Measurements from ENCODE around the gene KCNQ2. TPM values are rescaled to one million over a fixed set of nuclear protein-coding genes. Genes with fewer than 3 reads are reported as not detected.
A peak's percentile ranks its signal among the peaks of the same experiment; 100 is the strongest.
"Not testable (repeated sequence)": the region's sequence is repeated elsewhere in the genome, so short reads cannot be mapped to it uniquely, and the experiment has no call there.

Gene KCNQ2
- polyA plus RNA-seq, 4 donors = 3.7 to 9.6 (median 5.5) TPM

DNA sequence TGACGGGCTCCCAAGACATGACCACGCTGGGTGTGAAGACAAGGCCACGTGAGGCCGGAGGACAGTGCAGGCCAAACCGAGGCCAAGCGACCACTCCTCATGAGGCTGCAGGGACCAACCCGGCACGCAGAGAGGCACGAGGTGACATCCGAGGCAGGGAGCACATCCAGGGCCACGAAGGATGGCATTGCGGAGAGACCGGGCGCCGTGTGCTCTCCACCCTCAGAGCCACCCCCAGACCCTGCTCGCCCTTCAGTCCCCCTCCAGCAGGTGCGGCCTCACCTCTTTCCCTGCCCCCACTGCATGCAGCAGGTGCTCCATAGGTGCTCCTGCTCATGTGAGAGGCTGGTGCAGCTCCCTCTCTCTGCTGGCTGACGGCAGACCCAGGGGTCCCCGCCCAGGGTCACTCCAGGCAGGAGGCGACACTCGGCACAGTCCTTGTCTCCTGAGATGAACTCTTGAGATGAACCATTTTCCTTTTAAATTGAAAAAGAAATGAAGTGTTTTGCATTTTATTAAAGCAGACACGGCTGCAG lies 77.5 kb downstream of the KCNQ2 start:
- DNase-seq (ENCODE audit: low read depth in 4 of 4, low spot score in 2 of 4) = no peak

DNA sequence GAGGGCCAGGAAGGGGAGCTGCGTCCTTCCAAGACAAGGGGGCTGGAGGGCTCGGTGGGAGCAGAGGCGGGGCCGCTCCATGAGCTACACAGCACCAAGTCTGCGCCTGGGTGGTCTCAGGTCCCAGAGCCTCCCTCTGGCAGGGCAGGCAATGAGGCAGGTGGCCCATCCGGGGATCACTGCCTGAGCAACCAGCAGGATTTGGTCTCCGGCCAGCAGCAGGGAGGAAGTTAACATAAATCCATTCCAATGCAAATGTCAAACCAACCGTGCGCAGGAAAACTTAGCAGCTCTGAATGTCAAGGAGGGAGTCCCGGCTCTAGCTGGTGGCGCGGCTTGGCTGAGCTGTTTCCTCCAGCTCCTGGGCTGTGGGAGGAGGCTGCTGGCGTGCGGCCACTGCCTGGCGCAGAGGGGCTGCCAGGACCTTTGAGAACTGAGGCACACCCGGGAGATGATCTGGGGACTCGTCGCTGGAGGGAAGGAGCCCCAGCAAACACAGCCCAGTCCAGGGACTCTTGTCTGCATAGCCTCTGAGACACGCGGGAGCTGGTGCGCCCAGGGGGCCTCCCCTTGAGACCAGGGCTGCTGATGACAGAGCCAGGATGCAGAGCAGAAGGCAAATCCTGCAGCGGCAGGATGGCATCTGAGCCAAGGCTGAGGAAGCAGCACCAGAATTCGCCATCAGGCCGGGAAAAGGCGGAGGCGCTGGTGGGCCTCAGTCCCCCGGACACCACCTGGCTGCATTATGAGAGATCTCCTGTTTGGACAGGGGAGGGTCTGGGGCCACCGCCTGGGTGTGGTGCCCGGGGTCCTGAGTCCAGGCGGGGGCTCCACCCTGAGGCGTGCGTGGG lies 78.2 kb downstream of the KCNQ2 start:
- DNase-seq (ENCODE audit: low read depth in 4 of 4, low spot score in 2 of 4) = peak in 3 of 4 donors; percentile 62 to 84 (median 64)

DNA sequence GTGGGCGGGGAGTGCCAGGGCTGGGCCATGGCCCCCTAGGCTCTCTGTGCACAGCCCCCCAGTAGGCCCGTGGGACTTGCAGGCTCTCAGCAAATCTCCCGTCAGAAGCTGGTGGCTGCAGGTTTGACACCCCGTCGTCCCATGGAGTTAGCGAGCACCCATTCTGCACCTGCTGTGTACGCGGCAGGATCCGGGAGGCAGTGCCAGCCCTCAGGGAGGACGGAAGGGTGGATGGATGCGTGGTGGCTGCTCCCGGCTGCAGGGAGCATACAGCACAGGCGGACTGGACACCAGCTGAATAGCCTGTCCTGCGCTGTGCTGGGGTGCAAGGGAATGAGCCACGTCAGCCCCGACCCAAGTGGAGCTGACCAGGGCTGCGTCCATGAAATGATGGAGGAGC lies 78.9 kb downstream of the KCNQ2 start:
- DNase-seq (ENCODE audit: low read depth in 4 of 4, low spot score in 2 of 4) = no peak

DNA sequence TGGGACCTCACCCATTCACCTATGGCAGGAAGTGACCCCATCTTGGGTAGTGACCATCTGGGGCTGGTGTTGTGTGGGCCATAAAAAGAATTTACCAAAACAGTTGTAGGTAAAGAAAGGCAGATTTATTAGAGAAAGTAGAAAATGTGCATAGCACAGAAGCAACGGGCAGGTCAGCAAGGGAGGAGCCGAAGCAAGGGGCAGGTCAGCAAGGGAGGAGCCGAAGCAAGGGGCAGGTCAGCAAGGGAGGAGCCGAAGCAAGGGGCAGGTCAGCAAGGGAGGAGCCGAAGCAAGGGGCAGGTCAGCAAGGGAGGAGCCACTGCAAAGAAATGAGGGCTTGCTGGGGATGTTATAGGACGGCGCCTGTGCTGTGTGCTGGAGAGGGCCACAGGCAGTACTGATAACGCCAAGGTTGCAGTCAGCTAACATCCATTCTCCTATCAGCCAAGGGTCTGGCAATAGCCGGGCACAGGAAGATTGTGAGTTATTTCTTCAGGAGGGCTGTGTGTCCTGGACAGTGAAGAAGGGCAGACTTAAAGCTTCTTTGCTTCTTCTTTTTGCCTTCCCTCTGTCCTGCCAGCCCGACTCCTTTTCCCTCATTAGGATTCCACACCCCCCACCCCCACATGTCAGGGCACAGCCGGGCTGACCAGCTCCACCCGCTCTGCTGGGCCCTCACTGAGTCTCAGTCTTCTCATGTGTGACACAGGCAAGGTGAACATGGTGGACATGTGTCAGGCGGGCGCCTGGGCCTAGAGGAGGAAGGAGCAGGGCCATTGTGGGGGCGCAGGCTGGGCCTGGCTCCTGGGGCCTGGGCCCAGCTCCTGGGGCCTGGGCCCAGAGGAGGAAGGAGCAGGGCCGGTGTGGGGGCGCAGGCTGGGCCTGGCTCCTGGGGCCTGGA lies 79.7 kb downstream of the KCNQ2 start:
- no peak for DNase-seq (ENCODE audit: low read depth in 4 of 4, low spot score in 2 of 4)

- no peak for DNase-seq (ENCODE audit: low read depth in 4 of 4, low spot score in 2 of 4)
These were observed 84.5 kb downstream of the KCNQ2 start for GRCh38 chr20:63387917-63388316.

- DNase-seq (ENCODE audit: low read depth in 4 of 4, low spot score in 2 of 4) = no peak
These were observed 85.1 kb downstream of the KCNQ2 start for GRCh38 chr20:63387393-63387792.

DNA sequence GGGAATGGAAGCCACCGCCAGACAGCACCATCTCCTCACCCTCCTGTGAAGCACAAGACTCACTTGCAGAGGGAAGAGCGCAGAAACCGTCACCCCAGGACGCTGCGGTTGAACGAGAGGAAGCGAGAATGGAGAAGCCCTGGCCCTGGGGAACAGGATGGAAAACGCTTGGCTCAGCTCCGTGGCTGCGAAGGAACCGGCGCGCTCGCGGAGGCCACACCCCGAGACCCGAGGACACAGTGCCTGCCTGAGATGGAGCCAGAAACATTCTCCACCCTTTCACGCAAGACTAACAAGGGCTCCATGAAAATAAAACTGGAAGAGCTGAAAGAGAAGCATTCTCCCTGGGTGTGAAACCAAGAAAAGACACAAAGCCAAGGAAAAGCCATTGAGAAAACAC lies 86.0 kb downstream of the KCNQ2 start:
- no peak for DNase-seq (ENCODE audit: low read depth in 4 of 4, low spot score in 2 of 4)

- DNase-seq (ENCODE audit: low read depth in 4 of 4, low spot score in 2 of 4) = no peak
These were observed 86.6 kb downstream of the KCNQ2 start for GRCh38 chr20:63385819-63386218.

DNA sequence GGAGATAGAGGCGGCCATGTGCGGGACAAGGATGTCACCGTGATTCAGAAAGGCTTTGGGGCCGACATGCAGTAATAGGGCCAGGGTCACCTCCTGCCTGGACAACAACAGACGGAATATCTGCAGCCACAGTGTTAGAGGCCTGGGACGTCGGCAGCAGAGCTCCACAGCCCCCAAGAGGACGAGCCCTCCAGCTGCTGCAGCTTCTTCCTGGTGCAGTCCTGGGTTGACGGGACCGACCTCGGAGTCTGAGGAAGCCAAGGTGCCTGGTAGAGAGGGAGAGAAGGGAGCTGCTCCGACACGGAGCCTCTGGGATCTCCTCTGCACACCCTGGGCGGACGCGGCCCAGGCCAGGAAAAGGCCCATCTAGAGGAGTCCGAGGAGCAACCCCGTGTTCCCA lies 88.1 kb downstream of the KCNQ2 start:
- DNase-seq (ENCODE audit: low read depth in 4 of 4, low spot score in 2 of 4) = no peak

DNA sequence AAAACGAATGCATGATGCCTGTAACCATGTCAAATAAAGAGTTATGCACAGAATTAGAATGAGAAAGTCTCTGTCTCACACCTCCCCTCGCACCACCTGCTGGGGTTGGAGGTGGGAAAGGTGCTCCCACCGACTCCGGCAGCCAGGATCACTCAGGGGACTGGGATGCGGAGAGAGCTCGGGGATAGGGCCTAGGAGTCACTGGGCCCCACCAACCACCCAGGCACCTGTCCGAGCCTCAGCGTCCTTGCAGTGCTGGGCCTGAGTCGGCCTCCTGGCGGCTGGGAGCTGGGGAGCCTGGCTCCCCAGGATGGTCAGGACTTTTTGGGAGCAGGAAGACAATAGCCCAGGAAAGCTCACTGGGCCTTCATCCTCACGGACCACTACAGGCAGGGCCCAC lies 88.9 kb downstream of the KCNQ2 start:
- no peak for DNase-seq (ENCODE audit: low read depth in 4 of 4, low spot score in 2 of 4)

DNA sequence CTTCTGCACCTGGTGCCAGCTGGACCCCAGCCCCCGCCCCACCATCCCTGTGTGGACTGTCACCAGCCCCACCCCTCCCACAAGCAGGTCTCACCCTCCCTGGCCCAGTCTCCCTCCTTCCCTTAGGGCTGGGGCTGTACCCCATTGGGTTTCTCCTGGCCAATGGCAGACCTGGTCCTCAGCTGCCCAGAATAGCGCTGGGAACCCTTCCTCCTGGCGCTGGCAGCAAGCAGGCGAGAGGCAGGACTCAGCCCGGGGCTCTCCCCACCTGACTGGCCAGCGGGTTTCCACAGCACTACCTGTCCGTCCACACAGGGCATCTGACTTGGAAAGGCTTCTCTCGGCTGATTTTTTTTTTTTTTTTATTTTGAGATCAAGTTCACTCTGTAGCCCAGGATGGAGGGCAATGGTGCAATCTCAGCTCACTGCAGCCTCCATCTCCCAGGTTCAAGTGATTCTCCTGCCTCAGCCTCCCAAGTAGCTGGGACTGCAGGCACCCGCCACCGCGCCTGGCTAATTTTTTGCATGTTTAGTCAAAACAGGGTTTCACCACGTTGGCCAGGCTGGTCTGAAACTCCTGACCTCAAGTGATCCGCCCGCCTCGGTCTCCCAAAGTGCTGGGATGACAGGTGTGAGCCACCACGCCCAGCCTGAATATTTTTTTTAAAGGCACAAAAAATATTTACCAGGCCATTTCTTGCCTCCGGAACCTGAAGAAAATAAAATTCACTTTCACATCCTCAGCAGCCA lies 89.7 kb downstream of the KCNQ2 start:
- DNase-seq (ENCODE audit: low read depth in 4 of 4, low spot score in 2 of 4) = no peak

- DNase-seq (ENCODE audit: low read depth in 4 of 4, low spot score in 2 of 4) = no peak
These were observed 90.5 kb downstream of the KCNQ2 start for GRCh38 chr20:63381781-63382431.

GRCh38 chr20:63380346-63380870 lies 92.0 kb downstream of the KCNQ2 start:
- DNase-seq (ENCODE audit: low read depth in 4 of 4, low spot score in 2 of 4) = no peak

DNA sequence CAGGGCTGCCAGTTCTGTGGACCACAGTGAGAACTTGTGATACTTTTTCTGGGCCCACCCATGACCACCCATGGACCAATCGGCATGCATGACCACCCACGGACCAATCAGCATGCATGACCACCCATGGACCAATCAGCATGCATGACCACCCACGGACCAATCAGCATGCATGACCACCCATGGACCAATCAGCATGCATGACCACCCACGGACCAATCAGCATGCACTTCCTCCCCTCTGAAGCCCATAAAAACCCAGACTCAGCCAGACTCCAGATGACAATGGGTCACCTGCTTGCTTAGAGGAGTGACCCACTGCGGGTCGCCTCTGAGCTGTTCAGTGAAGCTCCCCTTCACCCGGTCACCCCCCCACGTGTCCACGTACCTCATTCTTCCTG lies 92.6 kb downstream of the KCNQ2 start:
- not testable (repeated sequence) for DNase-seq (ENCODE audit: low read depth in 4 of 4, low spot score in 2 of 4)

- no peak for DNase-seq (ENCODE audit: low read depth in 4 of 4, low spot score in 2 of 4)
These were observed 93.2 kb downstream of the KCNQ2 start for GRCh38 chr20:63379296-63379695.

GRCh38 chr20:63378626-63379025 lies 93.8 kb downstream of the KCNQ2 start:
- no peak for DNase-seq (ENCODE audit: low read depth in 4 of 4, low spot score in 2 of 4)

GRCh38 chr20:63377951-63378381 lies 94.5 kb downstream of the KCNQ2 start:
- DNase-seq (ENCODE audit: low read depth in 4 of 4, low spot score in 2 of 4) = no peak

GRCh38 chr20:63377256-63377941 lies 95.1 kb downstream of the KCNQ2 start:
- peak in 3 of 4 donors; percentile 52 to 69 (median 61) for DNase-seq (ENCODE audit: low read depth in 4 of 4, low spot score in 2 of 4)

Data from left renal cortex interstitium (tissue), 4 donors.